ENCODE measurements around the gene MMAB.
"Not testable (repeated sequence)": the region's sequence is repeated elsewhere in the genome, so short reads cannot be mapped to it uniquely, and the experiment has no call there.

The MMAB gene

GRCh38 chr12:109605016-109605415 is 31.7 kb upstream of the MMAB start:
- DNase-seq (ENCODE audit: low read depth) = no peak
- TF ChIP-seq CTCF (IDR thresholded peaks at IDR 0.05; ENCODE audit: control insufficient read depth, insufficient read depth, low read depth, low read length, missing control alignments) = no peak

GRCh38 chr12:109604132-109604585 is 30.9 kb upstream of the MMAB start:
- DNase-seq (ENCODE audit: low read depth) = no peak
- TF ChIP-seq CTCF (IDR thresholded peaks at IDR 0.05; ENCODE audit: control insufficient read depth, insufficient read depth, low read depth, low read length, missing control alignments) = no peak
- H3K4me3 ChIP-seq (ENCODE audit: control insufficient read depth, low read depth, low read length) = no peak overlapping the region

More at GRCh38 chr12:109605016-109605415, 31.7 kb upstream of the MMAB start:
- no peak overlapping the region for H3K4me3 ChIP-seq (ENCODE audit: control insufficient read depth, low read depth, low read length)

- DNase-seq (ENCODE audit: low read depth) = not testable (repeated sequence)
Observed at GRCh38 chr12:109602132-109602531, 28.8 kb upstream of the MMAB start.

GRCh38 chr12:109601557-109601956 is 28.3 kb upstream of the MMAB start:
- no peak overlapping the region for H3K4me3 ChIP-seq (ENCODE audit: control insufficient read depth, low read depth, low read length)
- no peak for TF ChIP-seq CTCF (IDR thresholded peaks at IDR 0.05; ENCODE audit: control insufficient read depth, insufficient read depth, low read depth, low read length, missing control alignments)
- no peak for DNase-seq (ENCODE audit: low read depth)

More at GRCh38 chr12:109602132-109602531, 28.8 kb upstream of the MMAB start:
- H3K4me3 ChIP-seq (ENCODE audit: control insufficient read depth, low read depth, low read length) = not testable (repeated sequence)

- DNase-seq (ENCODE audit: low read depth) = no peak
- H3K4me3 ChIP-seq (ENCODE audit: control insufficient read depth, low read depth, low read length) = no peak overlapping the region
- no peak for TF ChIP-seq CTCF (IDR thresholded peaks at IDR 0.05; ENCODE audit: control insufficient read depth, insufficient read depth, low read depth, low read length, missing control alignments)
Observed at GRCh38 chr12:109600995-109601394, 27.7 kb upstream of the MMAB start.

GRCh38 chr12:109600481-109600880 is 27.2 kb upstream of the MMAB start:
- TF ChIP-seq CTCF (IDR thresholded peaks at IDR 0.05; ENCODE audit: control insufficient read depth, insufficient read depth, low read depth, low read length, missing control alignments) = no peak
- DNase-seq (ENCODE audit: low read depth) = no peak
- H3K4me3 ChIP-seq (ENCODE audit: control insufficient read depth, low read depth, low read length) = no peak overlapping the region

- TF ChIP-seq CTCF (IDR thresholded peaks at IDR 0.05; ENCODE audit: control insufficient read depth, insufficient read depth, low read depth, low read length, missing control alignments) = no peak
Observed at GRCh38 chr12:109599087-109599486, 25.8 kb upstream of the MMAB start.

More at GRCh38 chr12:109599087-109599486, 25.8 kb upstream of the MMAB start:
- DNase-seq (ENCODE audit: low read depth) = no peak
- H3K4me3 ChIP-seq (ENCODE audit: control insufficient read depth, low read depth, low read length) = no peak overlapping the region
